ENCODE measurements around the gene BCL2L1. TPM values are rescaled to one million over a fixed set of nuclear protein-coding genes. Genes with fewer than 3 reads are reported as not detected.

The BCL2L1 gene
- total RNA-seq, 6 experiments from 2014 or later, result 111 to 122 (median 117) TPM

GRCh38 chr20:31620246-31620645 lies 102.4 kb downstream of the BCL2L1 start:
- Mint-ChIP-seq H3K27ac (no peak overlapping the region), H3K9me3 (no peaks in the 10 kb centered on the region), H3K36me3 (ENCODE audit: low read depth) (no peaks in the 10 kb centered on the region), H3K4me1 (ENCODE audit: low read depth) (no peaks in the 10 kb centered on the region), H3K4me3 (no peak overlapping the region), H3K27me3 (ENCODE audit: insufficient read depth) (peaks cover 12% of the 10 kb centered on the region)
- TF ChIP-seq CTCF (IDR thresholded peaks at IDR 0.05), result no peak
- no peak for DNase-seq

GRCh38 chr20:31617432-31618104 lies 105.1 kb downstream of the BCL2L1 start:
- Mint-ChIP-seq H3K4me1 (ENCODE audit: low read depth) (peaks cover 7% of the 10 kb centered on the region), H3K9me3 (no peaks in the 10 kb centered on the region), H3K27ac (no peak overlapping the region), H3K4me3 (no peak overlapping the region), H3K36me3 (ENCODE audit: low read depth) (no peaks in the 10 kb centered on the region), H3K27me3 (ENCODE audit: insufficient read depth) (peaks cover 9% of the 10 kb centered on the region)
- DNase-seq, result no peak
- no peak for TF ChIP-seq CTCF (IDR thresholded peaks at IDR 0.05)

GRCh38 chr20:31615416-31615815 lies 107.3 kb downstream of the BCL2L1 start:
- Mint-ChIP-seq H3K27ac (no peak overlapping the region), H3K36me3 (ENCODE audit: low read depth) (no peaks in the 10 kb centered on the region), H3K4me1 (ENCODE audit: low read depth) (peaks cover 22% of the 10 kb centered on the region), H3K4me3 (no peak overlapping the region), H3K9me3 (no peaks in the 10 kb centered on the region), H3K27me3 (ENCODE audit: insufficient read depth) (peaks cover 7% of the 10 kb centered on the region)
- DNase-seq, result no peak
- no peak for TF ChIP-seq CTCF (IDR thresholded peaks at IDR 0.05)

Other genes starting within 250 kb of the BCL2L1 start
- not detected for gene DEFB124, start 247.7 kb downstream of the BCL2L1 start, total RNA-seq (2021; fragmentation: NEBNext Ultra II Directional; extraction: Animal tissue kit (Norgen Biotek cat#: 25700))
- gene REM1, start 247.6 kb downstream of the BCL2L1 start, total RNA-seq (2021; fragmentation: NEBNext Ultra II Directional; extraction: Animal tissue kit (Norgen Biotek cat#: 25700)), result not detected
- gene HM13, start 208.4 kb downstream of the BCL2L1 start, total RNA-seq (2021; fragmentation: NEBNext Ultra II Directional; extraction: Animal tissue kit (Norgen Biotek cat#: 25700)), result 100 to 1,000 TPM; 265 to 332 (median 284) TPM
- 100 to 1,000 TPM; 397 to 487 (median 452) TPM for gene ID1, start 117.6 kb downstream of the BCL2L1 start, total RNA-seq (2021; fragmentation: NEBNext Ultra II Directional; extraction: Animal tissue kit (Norgen Biotek cat#: 25700))
- gene COX4I2, start 85.0 kb downstream of the BCL2L1 start, total RNA-seq (2021; fragmentation: NEBNext Ultra II Directional; extraction: Animal tissue kit (Norgen Biotek cat#: 25700)), result not detected
- gene TPX2, start 16.4 kb upstream of the BCL2L1 start, total RNA-seq (2021; fragmentation: NEBNext Ultra II Directional; extraction: Animal tissue kit (Norgen Biotek cat#: 25700)), result 100 to 1,000 TPM in 4 of 6 experiments, 10 to 100 TPM in 2; 51.0 to 117 (median 107) TPM
- under 1 TPM; 0.07 to 0.30 (median 0.16) TPM for gene MYLK2, start 96.5 kb upstream of the BCL2L1 start, total RNA-seq (2021; fragmentation: NEBNext Ultra II Directional; extraction: Animal tissue kit (Norgen Biotek cat#: 25700))
- gene FOXS1, start 122.7 kb upstream of the BCL2L1 start, total RNA-seq (2021; fragmentation: NEBNext Ultra II Directional; extraction: Animal tissue kit (Norgen Biotek cat#: 25700)), result not detected
- not detected for gene DUSP15, start 147.7 kb upstream of the BCL2L1 start, total RNA-seq (2021; fragmentation: NEBNext Ultra II Directional; extraction: Animal tissue kit (Norgen Biotek cat#: 25700))
- not detected for gene TTLL9, start 147.8 kb upstream of the BCL2L1 start, total RNA-seq (2021; fragmentation: NEBNext Ultra II Directional; extraction: Animal tissue kit (Norgen Biotek cat#: 25700))
- gene PDRG1, start 229.2 kb upstream of the BCL2L1 start, total RNA-seq (2021; fragmentation: NEBNext Ultra II Directional; extraction: Animal tissue kit (Norgen Biotek cat#: 25700)), result 10 to 100 TPM; 12.2 to 17.1 (median 13.1) TPM
- not detected for gene XKR7, start 245.3 kb upstream of the BCL2L1 start, total RNA-seq (2021; fragmentation: NEBNext Ultra II Directional; extraction: Animal tissue kit (Norgen Biotek cat#: 25700))

Measured in HFFc6 (cell line).